Mucosa of descending colon (tissue), 3 donors: ENCODE results near the gene LYPD1. TPM values are rescaled to one million over a fixed set of nuclear protein-coding genes. Genes with fewer than 3 reads are reported as not detected.
A peak's percentile ranks its signal among the peaks of the same experiment; 100 is the strongest.

Experiments
- ATAC-seq: fragments of 200-7000 bp; cut with Tn5 transposase; one replicate; pipeline ENCODE4 v1.9.1; 2020; ENCODE audit warnings: mild to moderate bottlenecking, moderate library complexity
- DNase-seq, 3 donors: peaks; one replicate each; pipeline ENCODE4 v3.0.0-alpha.2; 2020
- H3K36me3 ChIP-seq: fragments of 200-600 bp; one replicate; pipeline ENCODE4 v1.8.0; 2021; ENCODE audit warnings: low read depth, mild to moderate bottlenecking
- H3K4me1 ChIP-seq: fragments of 200-600 bp; one replicate; pipeline ENCODE4 v1.8.0; 2021; ENCODE audit warnings: low read depth, mild to moderate bottlenecking
- H3K4me3 ChIP-seq: fragments of 200-600 bp; one replicate; pipeline ENCODE4 v1.8.0; 2021; ENCODE audit warnings: mild to moderate bottlenecking
- H3K9me3 ChIP-seq: fragments of 200-600 bp; one replicate; pipeline ENCODE4 v1.8.0; 2021; ENCODE audit warnings: mild to moderate bottlenecking
- CTCF ChIP-seq: fragments of 200-600 bp; IDR thresholded peaks from one replicate; pipeline ENCODE4 v1.8.0; 2022; ENCODE audit warnings: antibody characterized with exemption, mild to moderate bottlenecking
- intact Hi-C, 2 donors: fragments of 100-400 bp; cut with DNase I in 1 of 2; cut with micrococcal nuclease in 1 of 2; formaldehyde crosslinking; loops; one replicate each; pipeline versions ENCODE4 v1.11.0 to v1.11.1; 2022; cut with DNase I, micrococcal nuclease
- total RNA-seq, 3 donors: library from RNA; stranded (reverse); fragmentation: NEBNext Ultra II Directional in 2 of 3; extraction: Animal tissue kit (Norgen Biotek cat#: 25700) in 2 of 3; gene quantifications; one replicate each; pipeline versions ENCODE4 v1.2.1 to v1.2.4, GENCODE V29; 2021 to 2023
- donor health status: DM: no; HTN: no; CAD: no; lungs with moderate emphysema.
- donor health status: DM: no; HTN: no; CAD: no.
- donor health status: DM: no; HTN: yes; CAD: no.

LYPD1 gene
- total RNA-seq, 3 donors from 2014 or later: 1.8 to 3.2 TPM; not detected in 1

GRCh38 chr2:132640116-132640515 lies 29.9 kb downstream of the LYPD1 start:
- Histone ChIP-seq H3K4me3 (no peak overlapping the region), H3K4me1 (peaks cover 10% of the 10 kb centered on the region), H3K9me3 (no peaks in the 10 kb centered on the region), H3K36me3 (no peaks in the 10 kb centered on the region)
- ATAC-seq (no peak), DNase-seq (no peak)
- intact Hi-C loops: no loop called here
- TF ChIP-seq CTCF: no peak

GRCh38 chr2:132638313-132639040 lies 31.5 kb downstream of the LYPD1 start:
- ATAC-seq (peak; percentile 25), DNase-seq (no peak)
- Histone ChIP-seq H3K4me3 (no peak overlapping the region), H3K9me3 (no peaks in the 10 kb centered on the region), H3K4me1 (peaks cover 10% of the 10 kb centered on the region), H3K36me3 (no peaks in the 10 kb centered on the region)
- intact Hi-C loops: no loop called here
- TF ChIP-seq CTCF: no peak

- no peaks in the 10 kb centered on the region for H3K9me3 ChIP-seq
- H3K4me1 ChIP-seq: peaks cover 21% of the 10 kb centered on the region
- no peak for DNase-seq
- ATAC-seq: no peak
- intact Hi-C loops: no loop called here
- no peak for TF ChIP-seq CTCF
- no peaks in the 10 kb centered on the region for H3K36me3 ChIP-seq
- H3K4me3 ChIP-seq: no peak overlapping the region
Measured at GRCh38 chr2:132636346-132636745, 33.7 kb downstream of the LYPD1 start.

GRCh38 chr2:132633635-132634034 lies 36.4 kb downstream of the LYPD1 start:
- Histone ChIP-seq H3K4me1 (peaks cover 22% of the 10 kb centered on the region), H3K4me3 (no peak overlapping the region), H3K36me3 (no peaks in the 10 kb centered on the region), H3K9me3 (no peaks in the 10 kb centered on the region)
- TF ChIP-seq CTCF: no peak
- no peak for ATAC-seq
- intact Hi-C loops: no loop called here
- no peak for DNase-seq

- ATAC-seq (peak; percentile 85), DNase-seq (peak in 2 of 3 donors; percentile 44 to 46)
- TF ChIP-seq CTCF: no peak
- intact Hi-C loops: no loop called here
- Histone ChIP-seq H3K36me3 (no peaks in the 10 kb centered on the region), H3K4me3 (no peak overlapping the region), H3K9me3 (no peaks in the 10 kb centered on the region), H3K4me1 (peaks cover 22% of the 10 kb centered on the region)
Measured at GRCh38 chr2:132632000-132632649, 37.9 kb downstream of the LYPD1 start.
